Activated T-cell treated with anti-CD3 and anti-CD28 coated beads, Interleukin-2, amount 50 U/mL, for 1 hour (primary cell): ENCODE data around the gene CSPG5.
A peak's percentile ranks its signal among the peaks of the same experiment; 100 is the strongest.

Source experiments
- DNase-seq: peaks from one replicate; pipeline ENCODE4 v3.0.0-alpha.2; 2020

The CSPG5 gene

GRCh38 chr3:47586746-47587145 lies 8.1 kb upstream of the CSPG5 start:
- no peak for DNase-seq

- no peak for DNase-seq
Observed at GRCh38 chr3:47583320-47584075, 4.8 kb upstream of the CSPG5 start.

- DNase-seq, result no peak
Observed at GRCh38 chr3:47581835-47582234, 3.2 kb upstream of the CSPG5 start.

GRCh38 chr3:47581422-47581821 lies 2.8 kb upstream of the CSPG5 start:
- no peak for DNase-seq

GRCh38 chr3:47580481-47580880 lies 1.8 kb upstream of the CSPG5 start:
- DNase-seq, result no peak

- DNase-seq, result no peak
Observed at GRCh38 chr3:47579875-47580274, 1.2 kb upstream of the CSPG5 start.

GRCh38 chr3:47578119-47578632 lies 489 bp downstream of the CSPG5 start:
- peak; percentile 60 for DNase-seq

- no peak for DNase-seq
Observed at GRCh38 chr3:47577583-47578118, 1.0 kb downstream of the CSPG5 start.

- no peak for DNase-seq
Observed at GRCh38 chr3:47573190-47574172, 5.2 kb downstream of the CSPG5 start.

- DNase-seq, result no peak
Observed at GRCh38 chr3:47571391-47572175, 7.1 kb downstream of the CSPG5 start.

GRCh38 chr3:47568901-47569300 lies 9.8 kb downstream of the CSPG5 start:
- no peak for DNase-seq

- DNase-seq, result no peak
Observed at GRCh38 chr3:47567149-47567548, 11.5 kb downstream of the CSPG5 start.

- DNase-seq, result no peak
Observed at GRCh38 chr3:47566667-47567066, 12.0 kb downstream of the CSPG5 start.

- no peak for DNase-seq
Observed at GRCh38 chr3:47565734-47566550, 12.7 kb downstream of the CSPG5 start.

- DNase-seq, result no peak
Observed at GRCh38 chr3:47556351-47556750, 22.3 kb downstream of the CSPG5 start.

GRCh38 chr3:47554335-47554734 lies 24.3 kb downstream of the CSPG5 start:
- no peak for DNase-seq

GRCh38 chr3:47553407-47553806 lies 25.3 kb downstream of the CSPG5 start:
- DNase-seq, result no peak

GRCh38 chr3:47542471-47543173 lies 36.0 kb downstream of the CSPG5 start:
- DNase-seq, result no peak

GRCh38 chr3:47541583-47542108 lies 37.0 kb downstream of the CSPG5 start:
- DNase-seq, result no peak

- no peak for DNase-seq
Observed at GRCh38 chr3:47540281-47540680, 38.4 kb downstream of the CSPG5 start.

GRCh38 chr3:47536967-47537366 lies 41.7 kb downstream of the CSPG5 start:
- DNase-seq, result no peak
